Measurements from ENCODE around the gene CABYR. TPM values are rescaled to one million over a fixed set of nuclear protein-coding genes. Genes with fewer than 3 reads are reported as not detected.

The CABYR gene
- total RNA-seq, 5 donors from 2014 or later (not counting 1 experiment from before 2014, with no cell fraction given) = 0.25 to 2.4 (median 1.1) TPM

- no peaks in the 10 kb centered on the region for H3K4me1 ChIP-seq (ENCODE audit: control insufficient read depth in 1 of 2, extremely low read depth in 1 of 2, insufficient read depth in 2 of 2, low read length in 2 of 2)
- POLR2A ChIA-PET = no interaction called here
- H3K27me3 Mint-ChIP-seq = peaks cover 0 to 4% of the 10 kb centered on the region in 2 donors
- no peak overlapping the region for H3K4me3 ChIP-seq (ENCODE audit: control insufficient read depth in 1 of 2, extremely low read depth in 1 of 2, low read length in 1 of 2)
- H3K27ac ChIP-seq (ENCODE audit: low read length) = no peak overlapping the region
- no peak for ATAC-seq (replicated peaks in 1 of 4)
- no peak for DNase-seq
- peaks cover 0 to 16% of the 10 kb centered on the region in 2 experiments for H3K27me3 ChIP-seq (replicated peaks in 1 of 2; ENCODE audit: control insufficient read depth in 2 of 2, extremely low read depth in 1 of 2, insufficient read depth in 2 of 2, low read length in 1 of 2)
- no peaks in the 10 kb centered on the region for H3K9me3 ChIP-seq
- CTCF ChIA-PET = no interaction called here
- H3K4me3 Mint-ChIP-seq = no peak overlapping the region
- H3K27ac Mint-ChIP-seq = no peak overlapping the region
- 100% methylated on average over 2 of the region's 5 CpGs for WGBS (ENCODE audit: insufficient coverage)
- H3K9me3 Mint-ChIP-seq = no peaks in the 10 kb centered on the region
- H3K36me3 Mint-ChIP-seq = no peaks in the 10 kb centered on the region
- no peaks in the 10 kb centered on the region for H3K4me1 Mint-ChIP-seq
- no peaks in the 10 kb centered on the region for H3K36me3 ChIP-seq (ENCODE audit: control insufficient read depth in 2 of 2, extremely low read depth in 1 of 2, insufficient read depth in 1 of 2, low read length in 1 of 2)
Observed at GRCh38 chr18:24188120-24188519, 49.3 kb downstream of the CABYR start.

GRCh38 chr18:24189007-24189528, 50.2 kb downstream of the CABYR start:
- Mint-ChIP-seq H3K36me3 (no peaks in the 10 kb centered on the region), H3K9me3 (no peaks in the 10 kb centered on the region), H3K4me1 (no peaks in the 10 kb centered on the region), H3K4me3 (no peak overlapping the region), H3K27me3 (peaks cover 0 to 4% of the 10 kb centered on the region in 2 donors), H3K27ac (no peak overlapping the region)
- Histone ChIP-seq H3K27ac (ENCODE audit: low read length) (no peak overlapping the region), H3K36me3 (ENCODE audit: control insufficient read depth in 2 of 2, extremely low read depth in 1 of 2, insufficient read depth in 1 of 2, low read length in 1 of 2) (no peaks in the 10 kb centered on the region), H3K4me3 (ENCODE audit: control insufficient read depth in 1 of 2, extremely low read depth in 1 of 2, low read length in 1 of 2) (no peak overlapping the region), H3K4me1 (ENCODE audit: control insufficient read depth in 1 of 2, extremely low read depth in 1 of 2, insufficient read depth in 2 of 2, low read length in 2 of 2) (no peaks in the 10 kb centered on the region), H3K9me3 (no peaks in the 10 kb centered on the region), H3K27me3 (replicated peaks in 1 of 2; ENCODE audit: control insufficient read depth in 2 of 2, extremely low read depth in 1 of 2, insufficient read depth in 2 of 2, low read length in 1 of 2) (peaks cover 0 to 16% of the 10 kb centered on the region in 2 experiments)
- ChIA-PET POLR2A (interaction anchor here in 1 of 2 donors (0.6 kb wide), 1 partner anchor 1012 kb away, joined by 3 read pairs; no protein-coding TSS in a partner anchor), CTCF (no interaction called here)
- DNase-seq (no peak), ATAC-seq (replicated peaks in 1 of 4) (no peak)
- WGBS (ENCODE audit: insufficient coverage) = 78% methylated on average over 6 of the region's 6 CpGs

- H3K27ac Mint-ChIP-seq = no peak overlapping the region
Observed at GRCh38 chr18:24189664-24190346, 50.9 kb downstream of the CABYR start.

GRCh38 chr18:24190590-24190989, 51.7 kb downstream of the CABYR start:
- DNase-seq = no peak
- Mint-ChIP-seq H3K27me3 (no peaks in the 10 kb centered on the region), H3K4me1 (no peaks in the 10 kb centered on the region), H3K27ac (no peak overlapping the region), H3K9me3 (no peaks in the 10 kb centered on the region), H3K4me3 (no peak overlapping the region), H3K36me3 (no peaks in the 10 kb centered on the region)
- Histone ChIP-seq H3K9me3 (no peaks in the 10 kb centered on the region), H3K27me3 (replicated peaks in 1 of 2; ENCODE audit: control insufficient read depth in 2 of 2, extremely low read depth in 1 of 2, insufficient read depth in 2 of 2, low read length in 1 of 2) (peaks cover 0 to 16% of the 10 kb centered on the region in 2 experiments), H3K36me3 (ENCODE audit: control insufficient read depth in 2 of 2, extremely low read depth in 1 of 2, insufficient read depth in 1 of 2, low read length in 1 of 2) (no peaks in the 10 kb centered on the region), H3K27ac (ENCODE audit: low read length) (no peak overlapping the region), H3K4me1 (ENCODE audit: control insufficient read depth in 1 of 2, extremely low read depth in 1 of 2, insufficient read depth in 2 of 2, low read length in 2 of 2) (no peaks in the 10 kb centered on the region), H3K4me3 (ENCODE audit: control insufficient read depth in 1 of 2, extremely low read depth in 1 of 2, low read length in 1 of 2) (no peak overlapping the region)
- ChIA-PET CTCF (no interaction called here), POLR2A (no interaction called here)
- WGBS (ENCODE audit: insufficient coverage) = no CpG with 5 or more reads among the region's 2 CpGs
- ATAC-seq (replicated peaks in 1 of 4) = no peak

More at GRCh38 chr18:24189664-24190346, 50.9 kb downstream of the CABYR start:
- H3K36me3 Mint-ChIP-seq = no peaks in the 10 kb centered on the region
- no peak overlapping the region for H3K4me3 ChIP-seq (ENCODE audit: control insufficient read depth in 1 of 2, extremely low read depth in 1 of 2, low read length in 1 of 2)
- no peak overlapping the region for H3K4me3 Mint-ChIP-seq
- no peaks in the 10 kb centered on the region for H3K9me3 Mint-ChIP-seq
- peaks cover 0 to 2% of the 10 kb centered on the region in 2 donors for H3K27me3 Mint-ChIP-seq
- no peak for DNase-seq
- no peak overlapping the region for H3K27ac ChIP-seq (ENCODE audit: low read length)
- no peaks in the 10 kb centered on the region for H3K4me1 ChIP-seq (ENCODE audit: control insufficient read depth in 1 of 2, extremely low read depth in 1 of 2, insufficient read depth in 2 of 2, low read length in 2 of 2)
- H3K4me1 Mint-ChIP-seq = no peaks in the 10 kb centered on the region
- ChIA-PET POLR2A (no interaction called here), CTCF (no interaction called here)
- H3K9me3 ChIP-seq = no peaks in the 10 kb centered on the region
- WGBS (ENCODE audit: insufficient coverage) = 89% methylated on average over 7 of the region's 15 CpGs
- peaks cover 0 to 16% of the 10 kb centered on the region in 2 experiments for H3K27me3 ChIP-seq (replicated peaks in 1 of 2; ENCODE audit: control insufficient read depth in 2 of 2, extremely low read depth in 1 of 2, insufficient read depth in 2 of 2, low read length in 1 of 2)
- ATAC-seq (replicated peaks in 1 of 4) = no peak
- no peaks in the 10 kb centered on the region for H3K36me3 ChIP-seq (ENCODE audit: control insufficient read depth in 2 of 2, extremely low read depth in 1 of 2, insufficient read depth in 1 of 2, low read length in 1 of 2)

- H3K4me1 ChIP-seq (ENCODE audit: control insufficient read depth in 1 of 2, extremely low read depth in 1 of 2, insufficient read depth in 2 of 2, low read length in 2 of 2) = no peaks in the 10 kb centered on the region
- CTCF ChIA-PET = no interaction called here
Observed at GRCh38 chr18:24195296-24196053, 56.6 kb downstream of the CABYR start.

GRCh38 chr18:24196764-24197163, 57.9 kb downstream of the CABYR start:
- Mint-ChIP-seq H3K36me3 (no peaks in the 10 kb centered on the region), H3K27ac (no peak overlapping the region), H3K4me3 (no peak overlapping the region), H3K27me3 (no peaks in the 10 kb centered on the region), H3K9me3 (no peaks in the 10 kb centered on the region), H3K4me1 (no peaks in the 10 kb centered on the region)
- no peak overlapping the region for H3K27ac ChIP-seq (ENCODE audit: low read length)
- H3K4me3 ChIP-seq (ENCODE audit: control insufficient read depth in 1 of 2, extremely low read depth in 1 of 2, low read length in 1 of 2) = no peak overlapping the region
- H3K4me1 ChIP-seq (ENCODE audit: control insufficient read depth in 1 of 2, extremely low read depth in 1 of 2, insufficient read depth in 2 of 2, low read length in 2 of 2) = no peaks in the 10 kb centered on the region
- peaks cover 0 to 7% of the 10 kb centered on the region in 2 experiments for H3K27me3 ChIP-seq (replicated peaks in 1 of 2; ENCODE audit: control insufficient read depth in 2 of 2, extremely low read depth in 1 of 2, insufficient read depth in 2 of 2, low read length in 1 of 2)
- no CpG with 5 or more reads among the region's 4 CpGs for WGBS (ENCODE audit: insufficient coverage)
- H3K36me3 ChIP-seq (ENCODE audit: control insufficient read depth in 2 of 2, extremely low read depth in 1 of 2, insufficient read depth in 1 of 2, low read length in 1 of 2) = no peaks in the 10 kb centered on the region
- ChIA-PET POLR2A (no interaction called here), CTCF (no interaction called here)
- ATAC-seq (replicated peaks in 1 of 4) (no peak), DNase-seq (no peak)
- H3K9me3 ChIP-seq = no peaks in the 10 kb centered on the region

More at GRCh38 chr18:24195296-24196053, 56.6 kb downstream of the CABYR start:
- Mint-ChIP-seq H3K27ac (no peak overlapping the region), H3K4me3 (no peak overlapping the region), H3K9me3 (no peaks in the 10 kb centered on the region), H3K36me3 (no peaks in the 10 kb centered on the region), H3K27me3 (no peaks in the 10 kb centered on the region), H3K4me1 (no peaks in the 10 kb centered on the region)
- DNase-seq (no peak), ATAC-seq (replicated peaks in 1 of 4) (no peak)
- no peak overlapping the region for H3K27ac ChIP-seq (ENCODE audit: low read length)
- H3K36me3 ChIP-seq (ENCODE audit: control insufficient read depth in 2 of 2, extremely low read depth in 1 of 2, insufficient read depth in 1 of 2, low read length in 1 of 2) = no peaks in the 10 kb centered on the region
- WGBS (ENCODE audit: insufficient coverage) = 85% methylated on average over 6 of the region's 9 CpGs
- POLR2A ChIA-PET = no interaction called here
- peaks cover 0 to 7% of the 10 kb centered on the region in 2 experiments for H3K27me3 ChIP-seq (replicated peaks in 1 of 2; ENCODE audit: control insufficient read depth in 2 of 2, extremely low read depth in 1 of 2, insufficient read depth in 2 of 2, low read length in 1 of 2)
- no peaks in the 10 kb centered on the region for H3K9me3 ChIP-seq
- no peak overlapping the region for H3K4me3 ChIP-seq (ENCODE audit: control insufficient read depth in 1 of 2, extremely low read depth in 1 of 2, low read length in 1 of 2)
